Panc1 (cell line): ENCODE results near the gene CANT1. TPM values are rescaled to one million over a fixed set of nuclear protein-coding genes. Genes with fewer than 3 reads are reported as not detected.

Experiments used
- ATAC-seq: fragments of 200-7000 bp; cut with Tn5 transposase; 2 replicates; pipeline ENCODE4 v1.9.1; 2020; ENCODE audit warnings: mild to moderate bottlenecking, moderate library complexity
- BruUV-seq: library from RNA; stranded (reverse); fragments of 400-500 nt; replicated peaks from 2 replicates; lab custom pipeline; 2021; lab: Mats Ljungman, UMichigan
- CTCF ChIA-PET: fragments of 300-600 bp; sonication (Branson Sonifier 250); formaldehyde crosslinking; loops from one replicate; lab custom pipeline; 2022; ENCODE audit warnings: antibody characterized with exemption; lab: Charles Lee
- POLR2A ChIA-PET: fragments of 300-600 bp; sonication (Branson Sonifier 250); formaldehyde crosslinking; loops from one replicate; lab custom pipeline; 2022; ENCODE audit warnings: antibody characterized with exemption; lab: Charles Lee
- DNase-seq: peaks from one replicate; pipeline ENCODE4 v3.0.0-alpha.2; 2010; ENCODE audit warnings: low read depth, low spot score
- H3K27ac ChIP-seq: 2 replicates; pipeline ENCODE4 v1.5.1; 2011; ENCODE audit warnings: mild to moderate bottlenecking, low read length, inconsistent platforms
- H3K27me3 ChIP-seq: fragments of 200-500 bp; sonication (Bioruptor generic); 2 replicates; pipeline ENCODE4 v1.6.0; 2014; ENCODE audit warnings: low read length, inconsistent platforms; ENCODE audit not compliant: control insufficient read depth, insufficient read depth
- H3K36me3 ChIP-seq: fragments of 200-500 bp; sonication (Bioruptor generic); 2 replicates; pipeline ENCODE4 v1.5.1; 2014; ENCODE audit warnings: inconsistent platforms, mild to moderate bottlenecking, low read length, moderate library complexity; ENCODE audit not compliant: control insufficient read depth, insufficient read depth
- H3K4me1 ChIP-seq: 2 replicates; pipeline ENCODE4 v1.5.1; 2011; ENCODE audit warnings: inconsistent platforms, mild to moderate bottlenecking, low read length, moderate library complexity; ENCODE audit not compliant: control insufficient read depth, insufficient read depth
- H3K4me3 ChIP-seq, 2 experiments: 2 replicates each; pipeline ENCODE4 v1.5.1; 2011 to 2012; ENCODE audit warnings: low read depth in 2 of 2, low read length in 2 of 2, mild to moderate bottlenecking in 2 of 2, inconsistent platforms in 1 of 2, moderate library complexity in 1 of 2
- H3K9me3 ChIP-seq: fragments of 200-500 bp; sonication (Bioruptor generic); 2 replicates; pipeline ENCODE4 v1.5.1; 2014; ENCODE audit warnings: low read depth, mild to moderate bottlenecking, inconsistent platforms, low read length, moderate library complexity; ENCODE audit not compliant: control insufficient read depth, insufficient read depth
- CTCF ChIP-seq: fragments of 450-650 bp; IDR thresholded peaks from 2 replicates; pipeline ENCODE4 v1.5.1; 2017; ENCODE audit warnings: mild to moderate bottlenecking
- POLR2AphosphoS5 ChIP-seq: IDR thresholded peaks from 2 replicates; pipeline ENCODE4 v1.6.1; 2012; ENCODE audit warnings: mild to moderate bottlenecking, low read depth, low read length, moderate library complexity
- REST ChIP-seq, 2 experiments: IDR thresholded peaks; 2 replicates each; pipeline ENCODE4 v1.6.1; 2011 to 2012; ENCODE audit warnings: low read depth in 2 of 2, control low read depth in 1 of 2, low read length in 1 of 2, mild to moderate bottlenecking in 1 of 2, moderate library complexity in 1 of 2; ENCODE audit not compliant: insufficient read depth in 1 of 2
- SIN3A ChIP-seq: IDR thresholded peaks from 2 replicates; pipeline ENCODE4 v1.6.1; 2012; ENCODE audit warnings: low read depth, mild to moderate bottlenecking, low read length, moderate library complexity, borderline replicate concordance; ENCODE audit not compliant: insufficient read depth
- TCF7L2 ChIP-seq: IDR thresholded peaks from 2 replicates; pipeline ENCODE4 v1.6.1; 2011; ENCODE audit warnings: mild to moderate bottlenecking, low read depth, low read length, inconsistent platforms
- in situ Hi-C: cut with HindIII; loops from 2 replicates; pipeline ENCODE4 v1.10.0; 2016; ENCODE audit warnings: low sequenced_read_pairs, low pct_unique_long_range_greater_than_20kb
- intact Hi-C: fragments of 100-400 bp; cut with micrococcal nuclease; formaldehyde crosslinking; loops from one replicate; pipeline ENCODE4 v1.10.0; 2022; ENCODE audit not compliant: unreplicated experiment
- total RNA-seq: library from RNA; stranded (reverse); gene quantifications from one replicate; pipeline ENCODE4 v1.2.1, GENCODE V29; 2021; ENCODE audit not compliant: unreplicated experiment

CANT1 gene
- total RNA-seq, 1 experiment from 2014 or later = 160 TPM

- intact Hi-C loops (no loop called here), in situ Hi-C loops (no loop called here)
- DNase-seq (no peak), ATAC-seq (no peak)
- CTCF ChIA-PET = interaction anchor here (0.6 to 0.7 kb wide), 2 partner anchors 101 to 102 kb away, joined by 3 read pairs; no protein-coding TSS in a partner anchor
- Histone ChIP-seq H3K4me3 (no peak overlapping the region), H3K27ac (no peak overlapping the region), H3K9me3 (no peaks in the 10 kb centered on the region), H3K4me1 (no peaks in the 10 kb centered on the region; the same call in 1 of the 2 replicates), H3K36me3 (no peaks in the 10 kb centered on the region), H3K27me3 (no peaks in the 10 kb centered on the region)
- TF ChIP-seq TCF7L2 (no peak), POLR2AphosphoS5 (no peak), REST (IDR thresholded peaks at IDR 0.05; ENCODE audit: insufficient read depth in 1 of 2, low read depth in 2 of 2, low read length in 1 of 2) (no peak), CTCF (no peak), SIN3A (no peak)
- POLR2A ChIA-PET = no interaction called here
- BruUV-seq = no TSS peak
Observed at GRCh38 chr17:78967782-78968362, 41.7 kb downstream of the CANT1 start.

DNA sequence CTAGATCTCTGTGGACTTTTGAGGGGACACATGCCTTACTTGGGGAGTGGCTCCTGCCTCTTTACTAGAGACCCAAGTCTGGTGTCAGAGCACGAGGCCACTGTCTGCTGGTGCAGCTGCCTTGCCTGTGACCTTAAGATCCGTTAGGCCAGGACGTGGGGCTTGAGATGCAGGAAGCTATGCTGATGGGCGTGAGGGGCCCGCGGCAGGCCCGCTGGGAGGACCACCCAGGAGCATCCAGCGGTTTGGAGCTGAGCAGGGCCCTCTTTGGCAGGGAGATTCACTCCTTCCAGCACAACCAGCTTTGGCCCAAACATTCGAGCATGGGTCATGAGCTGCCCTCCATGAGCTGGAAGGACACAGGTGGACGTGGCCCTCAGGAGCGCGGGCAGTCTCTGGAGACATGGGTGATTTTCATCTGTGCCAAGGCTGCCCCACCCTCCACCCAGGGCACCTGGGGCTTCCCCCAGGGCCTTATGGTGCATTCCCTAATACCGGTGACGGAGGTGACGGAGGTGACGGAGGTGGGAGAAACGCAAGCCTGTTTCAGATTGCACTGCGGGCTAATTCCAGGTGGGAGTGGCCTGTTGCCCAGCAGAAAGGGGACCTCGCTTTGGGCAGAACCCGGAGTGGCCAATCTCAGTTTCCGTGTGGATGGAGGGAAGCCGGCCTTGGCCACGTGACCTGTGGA lies 42.5 kb downstream of the CANT1 start:
- in situ Hi-C loops = no loop called here
- BruUV-seq = no TSS peak
- no peaks in the 10 kb centered on the region for H3K27me3 ChIP-seq
- CTCF ChIA-PET = no interaction called here
- no peaks in the 10 kb centered on the region for H3K9me3 ChIP-seq
- no peak for DNase-seq
- no peak for ATAC-seq
- H3K4me1 ChIP-seq = no peaks in the 10 kb centered on the region; the same call in 1 of the 2 replicates
- POLR2A ChIA-PET = interaction anchor here (0.6 kb wide), 1 partner anchor 95 kb away, joined by 3 read pairs; no protein-coding TSS in a partner anchor
- intact Hi-C loops = no loop called here
- no peak for TF ChIP-seq TCF7L2
- TF ChIP-seq POLR2AphosphoS5 = no peak
- no peak for TF ChIP-seq REST (IDR thresholded peaks at IDR 0.05; ENCODE audit: insufficient read depth in 1 of 2, low read depth in 2 of 2, low read length in 1 of 2)
- TF ChIP-seq SIN3A = no peak
- no peak for TF ChIP-seq CTCF
- H3K4me3 ChIP-seq = no peak overlapping the region
- no peak overlapping the region for H3K27ac ChIP-seq
- H3K36me3 ChIP-seq = no peaks in the 10 kb centered on the region
